Thymus (tissue), 11 donors: Measurements from ENCODE around the gene TNFRSF14. TPM values are rescaled to one million over a fixed set of nuclear protein-coding genes. Genes with fewer than 3 reads are reported as not detected.

Source experiments
- DNase-seq, 9 donors: peaks; one replicate each; pipeline ENCODE4 v3.0.0-alpha.2; 2013; ENCODE audit warnings: low spot score in 9 of 9, low read depth in 6 of 9, missing footprints in 1 of 9
- H3K27ac ChIP-seq, 2 donors: one replicate each; pipeline ENCODE4 v1.5.1; 2013; ENCODE audit warnings: control low read depth in 1 of 2, low read depth in 1 of 2, low read length in 1 of 2, mild to moderate bottlenecking in 1 of 2, moderate library complexity in 1 of 2
- H3K27me3 ChIP-seq, 2 donors: one replicate each; pipeline ENCODE4 v1.5.1; 2013; ENCODE audit warnings: low read length in 1 of 2; ENCODE audit not compliant: control insufficient read depth in 2 of 2, insufficient read depth in 1 of 2
- H3K36me3 ChIP-seq, 2 donors: one replicate each; pipeline ENCODE4 v1.5.1; 2013; ENCODE audit warnings: low read length in 1 of 2, mild to moderate bottlenecking in 1 of 2, moderate library complexity in 1 of 2; ENCODE audit not compliant: control insufficient read depth in 2 of 2, insufficient read depth in 2 of 2
- H3K4me1 ChIP-seq, 2 donors: one replicate each; pipeline ENCODE4 v1.5.1; 2013; ENCODE audit warnings: low read length in 2 of 2; ENCODE audit not compliant: control insufficient read depth in 2 of 2, insufficient read depth in 2 of 2
- H3K4me3 ChIP-seq, 2 donors: one replicate each; pipeline ENCODE4 v1.5.1; 2013; ENCODE audit warnings: low read length in 2 of 2, control low read depth in 1 of 2, mild to moderate bottlenecking in 1 of 2
- H3K9me3 ChIP-seq, 2 donors: one replicate each; pipeline ENCODE4 v1.5.1; 2013; ENCODE audit warnings: low read length in 1 of 2, mild to moderate bottlenecking in 1 of 2; ENCODE audit not compliant: control insufficient read depth in 2 of 2, insufficient read depth in 1 of 2
- WGBS: extraction: QIAGEN DNeasy Blood & Tissue Kit; methylation state at CpG from one replicate; pipeline ENCODE4 v1.1.7; 2013; 5-methylcytosine and 5-hydroxymethylcytosine counted together
- polyA plus RNA-seq: library from polyadenylated mRNA; stranded (reverse); fragments of 200-250 nt; gene quantifications from one replicate; pipeline ENCODE4 v1.2.3, GENCODE V29; 2013
- total RNA-seq: library from RNA; stranded (reverse); fragments of 120-200 nt; gene quantifications from one replicate; pipeline ENCODE4 v1.2.4, GENCODE V29; 2013
- donor health status: healthy.

TNFRSF14 gene
- total and polyA plus RNA-seq, 2 donors = 72.4 to 233 TPM

DNA sequence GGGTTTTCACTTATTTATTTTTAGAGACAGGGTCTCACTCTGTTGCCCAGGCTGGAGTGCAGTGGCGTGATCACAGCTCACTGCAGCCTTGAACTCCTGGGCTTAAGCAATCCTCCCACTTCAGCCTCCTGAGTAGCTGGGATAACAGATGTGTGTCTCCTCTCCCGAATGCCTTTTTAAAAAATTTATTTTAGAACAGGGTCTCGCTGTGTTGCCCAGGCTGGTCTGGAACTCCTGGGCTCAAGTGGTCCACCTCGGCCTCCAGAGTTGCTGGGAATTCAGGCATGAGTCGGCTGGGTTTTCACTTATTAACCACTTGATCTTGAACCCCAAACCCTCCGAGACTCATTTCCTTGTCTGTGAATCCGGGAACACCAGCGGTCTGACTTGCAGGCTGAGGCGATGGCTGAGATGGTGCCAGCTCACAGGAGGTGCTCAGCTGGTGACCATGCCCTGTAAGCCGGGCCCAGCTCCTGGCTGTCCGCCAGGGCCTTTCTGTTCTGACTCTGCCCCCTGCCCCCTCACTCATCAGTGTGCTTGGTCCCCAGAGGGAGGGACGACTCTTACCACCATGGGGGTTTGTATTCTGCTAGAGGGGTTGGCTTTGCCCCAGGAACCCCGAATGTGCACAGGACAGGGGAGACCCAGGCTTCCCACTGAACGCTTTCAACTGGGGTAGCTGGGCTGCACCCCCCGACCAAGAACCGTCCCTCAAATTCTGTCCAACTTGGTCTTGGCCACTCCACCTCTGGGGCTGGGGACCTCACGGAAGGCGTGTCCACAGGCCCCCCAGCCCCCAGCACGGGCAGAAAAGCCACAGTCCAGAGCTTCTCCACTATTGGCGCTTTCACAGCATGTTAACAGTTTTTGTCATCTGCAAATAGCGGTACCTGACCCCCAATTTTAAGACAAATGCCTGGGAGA is 54.1 kb downstream of the TNFRSF14 start:
- no peaks in the 10 kb centered on the region for H3K36me3 ChIP-seq
- no peak overlapping the region for H3K27ac ChIP-seq
- H3K4me3 ChIP-seq = no peak overlapping the region
- no peaks in the 10 kb centered on the region for H3K4me1 ChIP-seq
- no peak for DNase-seq
- WGBS = 89% methylated on average over 21 of the region's 21 CpGs
- peaks cover 0 to 9% of the 10 kb centered on the region in 2 donors for H3K27me3 ChIP-seq
- H3K9me3 ChIP-seq = no peaks in the 10 kb centered on the region

DNA sequence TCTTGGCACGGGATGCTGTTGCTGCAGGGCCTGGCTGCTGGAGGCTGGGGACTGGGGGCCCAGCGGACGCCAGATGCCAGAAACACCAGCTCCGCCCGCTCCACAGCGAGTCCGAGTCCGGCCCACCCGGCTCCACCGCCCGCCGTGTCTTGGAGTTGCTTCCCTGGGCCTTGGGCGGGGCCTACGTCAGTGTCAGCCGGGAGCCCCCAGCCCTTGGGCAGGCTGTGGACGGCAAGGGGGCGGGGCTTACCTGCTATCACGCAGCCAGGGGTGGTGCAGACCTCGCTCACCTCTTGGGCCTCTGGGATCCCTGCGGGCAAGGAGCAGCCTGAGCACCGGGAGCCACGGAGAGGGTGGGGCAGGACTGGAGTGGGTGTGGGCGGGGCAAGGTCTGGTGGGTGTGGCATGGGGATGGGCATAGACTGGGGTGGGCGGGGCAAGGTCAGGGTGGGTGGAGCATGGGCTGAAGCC is 54.9 kb downstream of the TNFRSF14 start:
- no peak overlapping the region for H3K4me3 ChIP-seq
- H3K27ac ChIP-seq = no peak overlapping the region
- no peaks in the 10 kb centered on the region for H3K9me3 ChIP-seq
- H3K4me1 ChIP-seq = no peaks in the 10 kb centered on the region
- H3K36me3 ChIP-seq = no peaks in the 10 kb centered on the region
- no peak for DNase-seq
- 26% methylated on average over 24 of the region's 24 CpGs for WGBS
- H3K27me3 ChIP-seq = peaks cover 0 to 9% of the 10 kb centered on the region in 2 donors

DNA sequence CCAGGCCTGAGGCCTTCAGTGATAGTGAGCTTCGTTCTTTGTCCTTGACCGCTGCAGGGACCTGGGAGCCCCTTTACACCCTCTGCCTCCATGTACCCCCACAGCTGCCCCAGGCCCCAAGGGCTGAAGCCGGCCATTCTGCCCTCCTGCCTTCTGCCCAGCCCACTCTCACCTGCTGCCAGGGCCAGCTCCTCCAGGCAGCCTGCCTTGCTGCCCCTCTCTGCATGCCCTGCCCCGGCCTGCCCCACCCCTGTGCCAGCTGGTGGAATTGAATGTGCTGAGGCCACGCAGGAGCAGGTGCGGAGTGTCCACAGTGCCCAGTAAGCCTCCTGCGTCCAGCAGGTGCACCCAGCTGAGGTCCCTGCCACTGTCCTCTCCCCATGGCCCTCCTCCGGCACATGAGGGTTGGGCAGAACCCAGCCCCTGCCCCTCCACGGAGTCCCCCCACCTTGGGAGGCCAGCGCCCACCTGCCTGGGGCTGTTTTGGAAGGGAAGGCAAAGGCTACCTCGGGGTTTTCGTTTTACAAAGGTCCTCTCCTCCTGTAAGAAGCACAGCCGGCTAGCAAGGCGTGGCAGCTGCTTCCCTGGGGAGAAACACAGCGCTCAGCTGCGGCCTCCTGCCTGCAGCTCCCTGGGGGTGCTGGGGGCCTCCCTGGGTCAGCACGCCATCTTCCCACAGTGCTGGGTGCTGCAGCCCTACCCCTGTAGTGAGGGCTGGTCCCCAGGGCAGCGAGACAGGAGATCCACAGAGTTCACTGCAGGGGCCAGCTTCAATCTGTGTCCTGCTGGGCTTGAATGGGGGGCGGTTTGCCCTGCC is 55.7 kb downstream of the TNFRSF14 start:
- Histone ChIP-seq H3K9me3 (no peaks in the 10 kb centered on the region), H3K4me3 (no peak overlapping the region), H3K27me3 (peaks cover 0 to 9% of the 10 kb centered on the region in 2 donors), H3K27ac (no peak overlapping the region), H3K4me1 (no peaks in the 10 kb centered on the region), H3K36me3 (no peaks in the 10 kb centered on the region)
- DNase-seq = no peak
- WGBS = 94% methylated on average over 19 of the region's 19 CpGs

DNA sequence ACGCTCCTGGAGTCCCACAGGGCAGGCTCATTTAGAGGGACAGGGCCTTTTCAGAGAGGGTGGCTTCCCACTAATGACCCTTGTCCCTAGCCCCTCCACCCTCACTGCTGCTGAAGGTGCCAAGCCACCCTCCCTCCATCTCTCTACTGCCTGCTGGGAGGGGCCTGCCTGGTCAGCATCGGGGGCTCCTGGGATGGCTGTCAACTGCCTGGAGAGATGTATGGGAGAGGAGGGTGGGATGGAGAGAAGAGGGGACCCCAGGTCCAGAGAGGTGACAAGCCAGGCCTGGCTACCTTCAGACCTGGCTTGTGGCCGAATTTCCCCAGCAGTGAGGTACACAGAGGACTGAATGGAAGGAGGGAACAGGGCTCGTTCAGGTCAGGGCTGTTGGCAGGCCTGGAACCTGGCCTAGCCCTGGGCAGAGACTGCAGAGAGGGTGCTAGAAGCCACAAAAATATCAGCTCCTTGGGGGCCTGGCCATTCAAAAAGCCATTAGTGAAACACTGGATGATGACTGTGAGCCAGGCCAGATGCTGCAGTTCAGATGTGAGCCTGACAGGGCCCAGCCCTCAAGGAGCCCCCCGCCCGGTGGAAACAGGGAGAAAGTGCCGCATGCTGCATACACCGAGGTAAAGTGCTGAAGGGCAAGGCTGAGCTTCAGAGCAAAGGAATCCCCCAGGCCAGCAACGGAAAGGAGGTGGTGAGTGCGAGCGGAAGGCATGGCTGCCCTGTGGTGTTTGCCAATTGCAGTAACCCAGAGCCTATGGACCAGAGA is 56.6 kb downstream of the TNFRSF14 start:
- Histone ChIP-seq H3K27me3 (peaks cover 0 to 9% of the 10 kb centered on the region in 2 donors), H3K4me3 (no peak overlapping the region), H3K4me1 (no peaks in the 10 kb centered on the region), H3K27ac (no peak overlapping the region), H3K36me3 (no peaks in the 10 kb centered on the region), H3K9me3 (no peaks in the 10 kb centered on the region)
- WGBS = 90% methylated on average over 11 of the region's 11 CpGs
- DNase-seq = no peak

Other genes starting within 250 kb of the TNFRSF14 start
- gene MORN1, start 164.8 kb upstream of the TNFRSF14 start, total RNA-seq = 5.7 TPM
- gene MORN1, start 164.8 kb upstream of the TNFRSF14 start, polyA plus RNA-seq = 6.4 TPM
- 58.6 TPM for gene RER1, start 164.5 kb upstream of the TNFRSF14 start, total RNA-seq
- gene RER1, start 164.5 kb upstream of the TNFRSF14 start, polyA plus RNA-seq = 85.8 TPM
- 8.8 TPM for gene PEX10, start 143.8 kb upstream of the TNFRSF14 start, total RNA-seq
- 16.0 TPM for gene PEX10, start 143.8 kb upstream of the TNFRSF14 start, polyA plus RNA-seq
- gene PLCH2, start 80.1 kb upstream of the TNFRSF14 start, total RNA-seq = 0.90 TPM
- gene PLCH2, start 80.1 kb upstream of the TNFRSF14 start, polyA plus RNA-seq = 34.4 TPM
- 21.6 TPM for gene PANK4, start 29.8 kb upstream of the TNFRSF14 start, total RNA-seq
- 27.1 TPM for gene PANK4, start 29.8 kb upstream of the TNFRSF14 start, polyA plus RNA-seq
- gene HES5, start 26.1 kb upstream of the TNFRSF14 start, total RNA-seq = 0.38 TPM
- gene HES5, start 26.1 kb upstream of the TNFRSF14 start, polyA plus RNA-seq = 0.55 TPM
- gene PRXL2B, start 30.4 kb downstream of the TNFRSF14 start, total RNA-seq = 11.8 TPM
- 12.3 TPM for gene PRXL2B, start 30.4 kb downstream of the TNFRSF14 start, polyA plus RNA-seq
- gene MMEL1, start 76.6 kb downstream of the TNFRSF14 start, total RNA-seq = 0.33 TPM
- gene MMEL1, start 76.6 kb downstream of the TNFRSF14 start, polyA plus RNA-seq = 1.8 TPM
- 0.09 TPM for gene TTC34, start 245.3 kb downstream of the TNFRSF14 start, total RNA-seq
- 0.34 TPM for gene TTC34, start 245.3 kb downstream of the TNFRSF14 start, polyA plus RNA-seq